Nephron progenitor cell (in vitro differentiated cells): ENCODE data around the gene RGS6.
"Not testable (repeated sequence)": the region's sequence is repeated elsewhere in the genome, so short reads cannot be mapped to it uniquely, and the experiment has no call there.

Experiments used
- DNase-seq: peaks from one replicate; pipeline ENCODE4 v3.0.0; 2021
- H3K27ac Mint-ChIP-seq: 2 replicates; pipeline ENCODE4 v1.8.0; 2021; ENCODE audit warnings: mild to moderate bottlenecking, moderate library complexity, mixed read lengths
- H3K27me3 Mint-ChIP-seq: 2 replicates; pipeline ENCODE4 v1.8.0; 2021; ENCODE audit warnings: mild to moderate bottlenecking, low read depth, mixed read lengths; ENCODE audit not compliant: poor library complexity
- H3K36me3 Mint-ChIP-seq: 2 replicates; pipeline ENCODE4 v1.8.0; 2021; ENCODE audit warnings: low read depth, mixed read lengths
- H3K4me1 Mint-ChIP-seq: 2 replicates; pipeline ENCODE4 v1.8.0; 2021; ENCODE audit warnings: mixed read lengths
- H3K4me3 Mint-ChIP-seq: 2 replicates; pipeline ENCODE4 v1.8.0; 2021; ENCODE audit warnings: mild to moderate bottlenecking, moderate library complexity, mixed read lengths
- H3K9me3 Mint-ChIP-seq: 2 replicates; pipeline ENCODE4 v1.8.0; 2021; ENCODE audit warnings: mild to moderate bottlenecking, moderate library complexity, mixed read lengths
- CTCF ChIP-seq: fragments of 200-600 bp; sonication (generic); IDR thresholded peaks from 2 replicates; pipeline ENCODE4 v1.5.0; 2021; ENCODE audit warnings: antibody characterized with exemption

Gene RGS6

GRCh38 chr14:72476657-72477499, 544.6 kb downstream of the RGS6 start:
- no peak for DNase-seq
- H3K4me3 Mint-ChIP-seq, result no peak overlapping the region
- H3K4me1 Mint-ChIP-seq, result peaks cover 52% of the 10 kb centered on the region
- H3K36me3 Mint-ChIP-seq, result no peaks in the 10 kb centered on the region
- H3K27ac Mint-ChIP-seq, result no peak overlapping the region
- no peak for TF ChIP-seq CTCF
- H3K9me3 Mint-ChIP-seq, result peaks cover under 1% of the 10 kb centered on the region
- no peaks in the 10 kb centered on the region for H3K27me3 Mint-ChIP-seq

GRCh38 chr14:72477578-72477977, 545.3 kb downstream of the RGS6 start:
- H3K27me3 Mint-ChIP-seq, H3K4me3 Mint-ChIP-seq, DNase-seq, H3K27ac Mint-ChIP-seq, H3K36me3 Mint-ChIP-seq, H3K9me3 Mint-ChIP-seq: not testable (repeated sequence)
- peaks cover 52% of the 10 kb centered on the region for H3K4me1 Mint-ChIP-seq

GRCh38 chr14:72478471-72478893, 546.3 kb downstream of the RGS6 start:
- H3K27ac Mint-ChIP-seq, result no peak overlapping the region
- H3K4me1 Mint-ChIP-seq, result peaks cover 58% of the 10 kb centered on the region
- H3K4me3 Mint-ChIP-seq, result no peak overlapping the region
- no peaks in the 10 kb centered on the region for H3K27me3 Mint-ChIP-seq
- H3K36me3 Mint-ChIP-seq, result no peaks in the 10 kb centered on the region
- DNase-seq, result peak; percentile 23
- peaks cover 13% of the 10 kb centered on the region for H3K9me3 Mint-ChIP-seq
- TF ChIP-seq CTCF, result no peak

- H3K36me3 Mint-ChIP-seq, result no peaks in the 10 kb centered on the region
- peak; percentile 18 for DNase-seq
- H3K27me3 Mint-ChIP-seq, result no peaks in the 10 kb centered on the region
- H3K4me3 Mint-ChIP-seq, result no peak overlapping the region
- peak overlapping the region; percentile 32 for H3K27ac Mint-ChIP-seq
- H3K9me3 Mint-ChIP-seq, result peaks cover 13% of the 10 kb centered on the region
- no peak for TF ChIP-seq CTCF
- H3K4me1 Mint-ChIP-seq, result peaks cover 62% of the 10 kb centered on the region
Measured at GRCh38 chr14:72479461-72479931, 547.3 kb downstream of the RGS6 start.

DNA sequence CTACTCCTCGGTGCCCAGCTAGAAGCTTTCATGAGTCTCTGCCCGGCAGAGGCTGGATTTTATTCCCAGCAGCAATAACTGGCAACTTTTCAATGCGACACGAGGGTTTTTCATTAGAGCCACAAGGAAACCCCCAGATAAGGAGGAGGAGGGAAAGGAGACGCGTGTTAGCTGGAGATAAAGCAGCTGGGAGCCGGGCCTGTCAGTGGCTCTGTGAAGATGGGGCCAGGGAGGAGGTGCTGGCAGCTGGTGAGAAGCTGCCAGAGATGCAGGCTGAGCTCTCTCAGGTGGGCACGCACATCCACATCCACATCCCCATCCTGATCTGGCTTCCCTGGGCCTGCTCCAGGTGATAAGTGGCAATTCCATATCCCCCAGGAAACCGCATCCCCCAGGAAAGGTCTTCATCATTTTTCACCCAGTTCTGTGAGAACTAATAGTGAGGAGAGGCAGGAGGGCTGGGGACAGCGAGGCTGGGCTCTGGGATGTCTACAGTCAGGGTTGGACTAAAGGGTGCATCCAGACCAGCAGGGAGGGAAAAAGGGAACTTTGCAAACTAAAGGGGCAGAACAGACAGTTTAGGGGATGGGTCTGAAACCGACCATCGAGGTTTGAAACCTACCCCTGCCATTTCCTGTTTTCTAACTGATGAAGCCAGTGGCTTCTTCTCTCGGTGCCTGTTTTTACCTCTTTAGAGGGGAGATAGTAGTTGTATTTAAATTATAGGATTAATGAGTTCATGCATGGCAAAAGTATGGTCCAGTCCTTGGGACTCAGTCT, 548.4 kb downstream of the RGS6 start:
- no peak for TF ChIP-seq CTCF
- Mint-ChIP-seq H3K27me3 (no peaks in the 10 kb centered on the region), H3K36me3 (no peaks in the 10 kb centered on the region), H3K27ac (no peak overlapping the region), H3K4me1 (peaks cover 62% of the 10 kb centered on the region), H3K9me3 (peaks cover 13% of the 10 kb centered on the region), H3K4me3 (no peak overlapping the region)
- no peak for DNase-seq

- Mint-ChIP-seq H3K4me3 (no peak overlapping the region), H3K27ac (no peak overlapping the region), H3K9me3 (peaks cover 20% of the 10 kb centered on the region), H3K4me1 (peaks cover 37% of the 10 kb centered on the region), H3K27me3 (peaks cover under 1% of the 10 kb centered on the region), H3K36me3 (no peaks in the 10 kb centered on the region)
- TF ChIP-seq CTCF, result no peak
- DNase-seq, result no peak
Measured at GRCh38 chr14:72483311-72483710, 551.1 kb downstream of the RGS6 start.
